Measurements from ENCODE around the gene WASL.
A peak's percentile ranks its signal among the peaks of the same experiment; 100 is the strongest.

WASL gene

DNA sequence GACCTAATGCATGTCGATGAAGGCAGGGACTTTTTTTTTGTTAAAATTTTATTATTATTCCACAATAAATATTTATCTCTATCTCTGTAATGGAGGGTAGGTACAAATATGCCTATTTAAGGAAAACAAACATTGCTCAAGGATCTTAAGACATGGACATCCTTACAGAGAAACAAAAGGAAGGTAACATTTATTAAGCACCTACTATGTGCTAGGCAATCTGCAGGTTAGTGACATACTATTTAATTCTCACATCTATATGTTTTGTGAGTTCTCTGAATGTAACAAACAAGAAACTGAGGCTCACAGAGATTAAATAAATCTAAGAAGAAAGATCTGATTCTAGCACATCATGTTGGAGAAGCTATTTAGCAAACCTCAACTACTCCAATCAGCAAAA lies 61.1 kb downstream of the WASL start:
- no peak for DNase-seq

DNA sequence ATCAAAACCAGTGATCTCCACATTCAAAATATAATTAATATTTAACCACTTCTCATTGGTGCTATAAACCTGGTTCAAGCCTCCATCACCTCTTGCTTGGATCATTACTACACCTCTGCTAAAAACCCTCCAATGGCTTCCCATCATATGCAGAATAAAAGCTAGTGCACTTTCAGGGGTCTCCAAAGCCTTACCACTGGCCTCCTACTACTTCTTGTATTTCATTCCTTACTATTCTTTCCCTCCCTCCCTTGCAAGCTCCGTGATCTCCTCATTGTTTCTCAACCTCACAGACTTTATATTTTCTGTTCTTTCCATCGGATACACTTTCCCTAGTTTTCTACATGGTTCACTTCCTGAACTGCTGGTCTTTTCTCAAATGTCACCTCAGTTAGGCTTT lies 61.6 kb downstream of the WASL start:
- no peak for DNase-seq

DNA sequence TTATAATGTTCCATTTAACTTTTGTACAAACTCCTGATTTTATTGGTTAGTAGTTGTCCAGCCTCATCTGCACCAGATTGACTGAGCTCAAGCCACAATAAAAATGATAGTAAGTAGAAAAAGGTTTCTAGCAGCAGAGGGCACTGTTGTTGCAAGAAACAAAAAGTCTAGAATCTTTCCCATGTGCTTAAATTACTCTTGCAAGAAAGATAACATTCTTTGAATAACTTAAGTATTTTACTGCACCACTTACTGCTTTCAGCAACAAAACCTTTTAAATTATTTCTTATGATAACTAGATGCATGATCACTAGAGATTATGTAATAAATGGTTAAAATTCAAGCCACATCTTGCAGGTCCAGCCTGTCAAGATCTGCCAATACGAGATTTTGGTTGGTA lies 66.1 kb downstream of the WASL start:
- peak; percentile 27 to 79 for DNase-seq

DNA sequence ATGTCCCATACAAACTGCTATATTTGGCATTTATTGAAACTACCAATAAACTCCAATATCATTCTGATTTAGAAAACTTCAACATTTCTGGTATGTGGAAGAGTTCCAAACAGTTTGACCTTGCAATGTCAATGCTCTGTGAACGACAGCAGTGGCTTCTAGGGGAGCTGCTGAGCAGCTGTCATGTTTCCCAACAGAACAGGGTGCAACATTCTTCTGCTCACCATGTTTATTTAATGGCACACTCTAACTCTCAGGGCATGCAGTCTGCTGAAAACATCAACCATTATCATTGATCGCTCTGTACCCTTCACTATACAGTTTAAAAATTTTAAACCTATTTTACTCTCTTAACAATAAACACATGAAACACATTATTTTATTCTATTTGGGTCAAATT lies 67.2 kb downstream of the WASL start:
- no peak for DNase-seq

DNA sequence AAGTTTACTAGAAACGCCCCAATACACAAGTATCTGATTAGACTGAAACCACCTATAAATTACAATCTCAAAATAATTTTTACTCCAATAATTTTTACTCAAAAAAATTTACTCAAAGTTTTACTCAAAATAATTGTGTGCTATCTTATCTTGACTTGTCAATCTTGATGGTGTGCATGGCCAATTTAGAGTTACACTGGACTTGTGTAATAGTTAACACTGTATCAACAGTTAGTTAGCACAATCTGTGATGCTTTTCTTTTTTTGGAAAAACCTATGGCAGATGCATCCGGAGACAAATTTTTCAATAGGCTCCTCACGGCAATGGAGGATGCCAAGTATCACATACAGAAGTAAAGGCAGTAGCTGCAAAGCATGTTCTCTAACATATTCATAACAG lies 68.2 kb downstream of the WASL start:
- DNase-seq: no peak

DNA sequence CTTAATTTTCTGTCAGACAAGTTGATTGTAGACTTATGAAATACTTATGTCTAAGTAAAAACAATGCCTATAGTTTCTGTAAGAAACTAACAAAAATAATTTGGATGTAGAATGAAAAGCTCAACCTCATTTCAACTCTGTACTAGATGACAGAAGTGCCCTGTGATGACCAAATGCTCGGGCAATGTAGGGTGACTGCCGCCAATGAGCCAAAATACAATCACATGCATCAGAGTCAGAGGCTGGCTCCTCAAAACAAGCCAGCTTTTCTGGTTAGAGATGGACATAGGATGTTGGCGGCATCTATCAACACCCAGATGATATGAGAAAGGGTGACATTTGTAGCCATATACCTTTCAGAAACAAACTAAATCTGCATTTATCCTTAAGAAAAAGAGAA lies 69.2 kb downstream of the WASL start:
- DNase-seq: no peak

- no peak for DNase-seq
Observed at GRCh38 chr7:123677061-123677715, 71.6 kb downstream of the WASL start.

GRCh38 chr7:123675181-123675473 lies 73.7 kb downstream of the WASL start:
- DNase-seq: peak; percentile 13 to 15

DNA sequence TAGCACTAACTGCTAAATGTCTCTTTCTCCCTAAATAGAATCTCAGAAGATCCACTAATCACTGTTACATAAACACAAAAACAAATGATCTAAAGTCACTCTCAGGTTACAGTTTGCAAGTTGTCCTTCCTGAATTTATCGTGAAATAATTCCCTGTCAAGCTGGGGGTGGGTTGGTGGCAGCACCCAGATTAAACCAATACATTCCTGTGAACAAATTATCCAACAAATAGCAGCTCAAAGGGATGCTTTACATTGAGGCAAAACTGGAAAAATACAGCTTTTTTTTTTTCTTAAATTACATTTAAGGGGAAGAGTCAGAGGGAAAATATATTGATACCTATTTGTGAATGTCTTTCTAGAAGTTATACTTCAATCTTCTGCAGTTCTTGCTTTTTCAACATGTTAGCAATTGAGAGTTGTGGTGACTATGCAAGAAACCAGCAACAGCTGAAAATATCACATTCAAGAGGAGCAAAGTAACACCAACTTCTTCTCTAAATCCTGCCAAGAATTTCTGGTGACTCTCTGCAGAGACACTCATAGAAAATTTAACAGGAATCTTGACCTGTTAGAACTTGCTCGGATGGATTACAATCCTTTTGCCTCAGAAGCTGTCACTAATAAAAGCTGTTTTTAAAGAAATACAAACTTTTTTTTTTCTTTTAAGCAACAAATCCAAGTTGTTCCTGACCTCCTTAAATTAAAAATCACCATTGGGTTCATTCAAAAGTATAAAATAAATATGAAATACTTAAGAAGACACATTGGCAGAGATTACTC lies 74.2 kb downstream of the WASL start:
- DNase-seq: no peak

DNA sequence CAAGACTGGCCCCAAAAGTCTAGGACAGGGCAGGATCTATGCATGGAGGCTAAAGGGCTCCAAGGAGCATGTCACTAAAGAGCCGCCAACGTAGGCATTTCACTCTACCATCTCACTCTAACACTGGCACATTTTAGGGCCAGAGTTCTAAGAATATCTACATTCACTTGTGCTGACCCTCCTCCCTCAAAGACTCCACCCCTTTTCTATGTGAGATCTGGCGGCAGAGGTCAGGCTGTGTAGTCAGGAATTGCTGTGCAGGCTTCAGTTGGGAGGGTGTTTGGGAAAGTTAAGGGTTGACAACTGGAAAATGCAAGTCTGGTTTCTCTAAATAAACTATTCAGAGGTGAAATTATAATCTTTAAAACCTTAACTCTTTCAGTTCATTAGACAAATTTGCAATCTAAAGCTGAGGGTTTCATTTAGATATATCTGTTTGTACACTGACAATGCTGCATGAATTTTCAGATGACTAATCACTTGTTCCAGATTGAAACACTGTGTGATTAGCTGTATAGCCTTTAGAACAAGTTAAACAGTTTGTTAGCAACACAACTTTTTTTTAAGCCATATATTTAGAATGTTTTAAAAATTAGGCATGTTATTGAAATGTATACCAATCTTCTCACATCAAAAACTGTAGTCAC lies 74.9 kb downstream of the WASL start:
- no peak for DNase-seq

DNA sequence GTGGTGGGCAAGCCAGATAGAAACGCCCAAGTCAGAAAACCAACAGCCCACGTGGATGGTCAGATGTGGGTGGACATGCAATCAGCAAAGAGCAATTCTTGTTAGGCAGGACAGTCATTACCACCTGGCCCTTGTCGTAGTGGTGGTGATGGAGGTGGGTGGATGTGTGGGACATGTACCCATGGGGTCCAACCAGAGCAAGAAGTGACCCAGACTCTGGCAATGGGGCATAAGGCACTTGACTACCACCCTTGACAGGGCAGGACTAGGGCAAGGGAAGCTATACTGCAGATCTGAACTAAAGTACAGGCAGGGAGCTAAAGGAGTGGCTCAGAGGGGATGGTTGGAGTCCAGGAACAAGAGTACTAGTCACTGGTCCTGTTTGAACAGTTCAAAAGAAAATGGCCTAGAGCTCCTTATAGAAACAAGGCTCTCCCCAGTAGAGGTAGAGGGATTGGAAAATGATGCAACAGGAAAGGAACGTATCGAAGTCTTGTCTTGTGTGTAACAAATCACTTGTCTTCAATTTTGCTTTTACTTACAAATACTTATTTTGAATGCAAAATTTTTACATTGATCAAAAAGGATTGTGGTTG lies 75.6 kb downstream of the WASL start:
- DNase-seq: no peak

GRCh38 chr7:123669485-123669884 lies 79.3 kb downstream of the WASL start:
- no peak for DNase-seq

DNA sequence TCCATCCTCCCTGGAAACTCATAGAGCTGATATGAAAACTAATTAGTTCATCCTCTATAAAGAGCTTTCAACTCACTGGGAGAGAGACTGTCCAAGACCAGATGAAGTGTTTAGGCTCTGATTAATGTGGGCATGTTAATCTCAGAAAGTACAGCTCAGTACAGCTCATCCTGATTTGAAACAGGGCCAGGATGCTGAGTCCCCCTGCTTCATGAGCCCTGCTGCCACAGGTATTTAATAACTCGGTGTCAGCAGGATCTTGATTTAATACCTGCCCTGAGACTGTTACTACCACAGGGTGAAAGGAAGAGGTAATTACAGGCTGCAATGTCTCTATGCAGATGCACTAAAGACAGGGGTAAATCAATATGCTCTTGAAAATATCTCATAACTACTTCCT lies 82.3 kb downstream of the WASL start:
- no peak for DNase-seq

DNA sequence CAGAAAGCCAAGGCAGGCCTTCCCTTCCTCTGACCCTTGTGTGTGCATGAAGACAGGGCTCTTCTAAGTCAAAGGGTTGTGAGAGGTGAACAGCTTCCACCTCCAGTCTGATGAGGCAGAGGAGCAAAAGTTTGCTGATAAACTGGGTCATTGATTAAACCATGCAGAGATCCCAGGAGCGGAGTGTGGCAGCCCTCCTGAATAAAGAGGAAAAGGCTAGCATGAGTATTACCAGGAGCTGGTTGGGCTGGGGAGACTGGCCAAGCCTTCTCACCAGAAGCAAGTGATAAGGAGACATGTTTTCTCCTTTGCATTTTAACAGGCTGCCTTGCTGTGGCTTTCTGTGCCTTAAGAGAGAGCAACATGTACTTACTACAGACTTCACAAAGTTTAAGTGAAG lies 82.9 kb downstream of the WASL start:
- no peak for DNase-seq

- no peak for DNase-seq
Observed at GRCh38 chr7:123665157-123665556, 83.6 kb downstream of the WASL start.

DNA sequence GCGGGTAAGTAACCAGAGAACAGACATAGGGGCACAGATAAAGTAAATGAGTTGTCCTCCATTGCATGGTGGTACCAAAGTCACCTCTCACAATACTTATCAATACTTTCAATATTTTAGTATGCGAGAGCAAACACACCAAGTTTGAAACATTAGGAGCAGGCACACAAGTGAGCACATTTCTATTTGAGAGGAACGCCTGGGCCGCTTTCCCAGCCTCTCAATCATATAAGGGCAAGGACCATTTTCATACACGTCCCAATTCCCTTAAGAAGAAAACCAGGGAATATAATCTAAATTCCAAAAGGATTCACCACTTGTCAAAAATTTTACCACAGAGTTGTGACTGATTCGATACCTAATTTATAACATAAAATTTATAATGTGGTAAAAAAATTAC lies 85.6 kb downstream of the WASL start:
- no peak for DNase-seq

GRCh38 chr7:123662755-123663154 lies 86.0 kb downstream of the WASL start:
- no peak for DNase-seq

- DNase-seq: no peak
Observed at GRCh38 chr7:123662293-123662692, 86.5 kb downstream of the WASL start.

- DNase-seq: no peak
Observed at GRCh38 chr7:123661765-123662164, 87.0 kb downstream of the WASL start.

- DNase-seq: no peak
Observed at GRCh38 chr7:123660514-123661354, 88.1 kb downstream of the WASL start.

GRCh38 chr7:123658023-123658422 lies 90.8 kb downstream of the WASL start:
- no peak for DNase-seq

DNA sequence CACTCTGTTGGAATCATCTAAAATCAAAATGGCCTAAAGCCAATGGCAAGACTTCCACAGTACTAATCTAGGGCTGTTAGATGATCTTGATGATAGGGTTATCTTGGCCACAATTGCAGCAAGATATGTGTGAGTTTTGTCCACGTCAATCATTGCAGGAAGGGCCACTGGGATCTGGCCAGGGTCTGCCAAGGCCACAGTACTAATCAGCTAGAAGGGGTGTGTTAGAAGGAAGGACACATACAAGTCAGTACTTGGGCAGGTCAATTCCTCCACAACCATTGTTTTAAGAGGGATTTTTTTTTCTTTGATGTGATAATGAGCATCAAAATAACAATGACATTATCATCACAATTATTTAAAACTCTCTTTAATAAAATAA lies 91.5 kb downstream of the WASL start:
- no peak for DNase-seq
